HepG2 (cell line): ENCODE measurements around the gene LRRC10. TPM values are rescaled to one million over a fixed set of nuclear protein-coding genes. Genes with fewer than 3 reads are reported as not detected.

ENCODE experiments used
- ATAC-seq: fragments of 200-7000 bp; cut with Tn5 transposase; 3 replicates; pipeline ENCODE4 v1.9.1; 2020; ENCODE audit warnings: mild to moderate bottlenecking, moderate library complexity
- BruUV-seq: library from RNA; stranded (reverse); fragments of 400-500 nt; replicated peaks from 2 replicates; lab custom pipeline; 2021; lab: Mats Ljungman, UMichigan
- CTCF ChIA-PET: fragments of 300-600 bp; formaldehyde crosslinking; extraction: SDS; loops from one replicate; lab custom pipeline; 2021; ENCODE audit warnings: low total read pairs, inconsistent platforms, low intra/inter-chr PET ratio; lab: Yijun Ruan, JAX
- POLR2A ChIA-PET: fragments of 350-600 bp; sonication (Branson Sonifier 250); formaldehyde crosslinking; loops from one replicate; lab custom pipeline; 2020; ENCODE audit warnings: antibody characterized with exemption, inconsistent platforms; lab: Yijun Ruan, JAX
- DNase-seq: peaks from one replicate; pipeline ENCODE4 v3.0.0-alpha.2; 2015; ENCODE audit warnings: low spot score
- FAIRE-seq: peaks from 3 replicates; lab custom pipeline; 2011; peaks lifted over from hg19 to GRCh38; lab: Jason Lieb, UNC
- H2AFZ ChIP-seq: one replicate; pipeline ENCODE4 v1.6.1; 2011; ENCODE audit warnings: low read length, inconsistent platforms
- H3K27ac ChIP-seq: fragments of 300-600 bp; 3 replicates; pipeline ENCODE4 v1.8.0; 2011; ENCODE audit warnings: mixed run types, mild to moderate bottlenecking, mixed read lengths, low read length, inconsistent platforms; ENCODE audit not compliant: insufficient read depth; ENCODE audit errors: extremely low read length
- H3K27me3 ChIP-seq, 2 experiments: fragments of 200-600 bp in 1 of 2; 2 replicates in 1 of 2; 3 replicates in 1 of 2; pipeline versions ENCODE4 v1.6.0 to v1.8.0; 2011; ENCODE audit warnings: low read length in 2 of 2, mild to moderate bottlenecking in 2 of 2, moderate library complexity in 2 of 2, inconsistent platforms in 1 of 2; ENCODE audit not compliant: insufficient read depth in 2 of 2, control insufficient read depth in 1 of 2
- H3K36me3 ChIP-seq, 2 experiments: fragments of 200-600 bp in 1 of 2; replicated peaks in 1 of 2; 2 replicates in 1 of 2; 3 replicates in 1 of 2; pipeline versions ENCODE4 v1.5.1 to v1.8.0; 2011; ENCODE audit warnings: low read length in 2 of 2, inconsistent platforms in 1 of 2; ENCODE audit not compliant: insufficient read depth in 2 of 2, control insufficient read depth in 1 of 2
- H3K4me1 ChIP-seq: 2 replicates; pipeline ENCODE4 v1.5.1; 2012; ENCODE audit warnings: low read length, inconsistent platforms; ENCODE audit not compliant: insufficient read depth
- H3K4me2 ChIP-seq: 2 replicates; pipeline ENCODE4 v1.6.0; 2011; ENCODE audit warnings: low read depth, low read length, inconsistent platforms
- H3K4me3 ChIP-seq, 3 experiments: fragments of 200-600 bp in 1 of 3; sonication (generic), shearing (Covaris generic) in 1 of 3; replicated peaks in 1 of 3; 2 replicates each; pipeline ENCODE4 v1.5.1; 2011 to 2016; ENCODE audit warnings: low read length in 3 of 3, inconsistent platforms in 2 of 3, low read depth in 2 of 3, mild to moderate bottlenecking in 2 of 3, control low read depth in 1 of 3, mixed read lengths in 1 of 3; ENCODE audit not compliant: insufficient read depth in 1 of 3
- H3K79me2 ChIP-seq: one replicate; pipeline ENCODE4 v1.6.1; 2011; ENCODE audit warnings: low read length, inconsistent platforms; ENCODE audit not compliant: insufficient read depth
- H3K9ac ChIP-seq: 2 replicates; pipeline ENCODE4 v1.6.0; 2011; ENCODE audit warnings: mild to moderate bottlenecking, low read depth, low read length, inconsistent platforms; ENCODE audit not compliant: insufficient read depth
- H3K9me3 ChIP-seq: 2 replicates; pipeline ENCODE4 v1.5.1; 2012; ENCODE audit warnings: mild to moderate bottlenecking, low read length
- H4K20me1 ChIP-seq: 2 replicates; pipeline ENCODE4 v1.6.0; 2011; ENCODE audit warnings: inconsistent platforms, mild to moderate bottlenecking, low read length, moderate library complexity; ENCODE audit not compliant: insufficient read depth
- ATF6 ChIP-seq: sonication (generic); formaldehyde crosslinking; conservative IDR thresholded peaks from 2 replicates; pipeline ENCODE4 v1.4.0; 2020; ENCODE audit warnings: missing genetic modification reagents
- CAMTA2 ChIP-seq: sonication (generic); formaldehyde crosslinking; IDR thresholded peaks from 2 replicates; pipeline ENCODE4 v1.4.0; 2020; ENCODE audit warnings: mild to moderate bottlenecking, missing genetic modification reagents, borderline replicate concordance
- CENPT ChIP-seq: sonication (generic); formaldehyde crosslinking; IDR thresholded peaks from 2 replicates; pipeline ENCODE4 v1.8.0; 2022; ENCODE audit warnings: low read depth, mild to moderate bottlenecking, moderate library complexity, missing genetic modification reagents
- HDAC1 ChIP-seq: sonication (generic); formaldehyde crosslinking; IDR thresholded peaks from 2 replicates; pipeline ENCODE4 v1.5.1; 2020; ENCODE audit warnings: mild to moderate bottlenecking, missing genetic modification reagents
- MED1 ChIP-seq: sonication (generic); formaldehyde crosslinking; IDR thresholded peaks from 2 replicates; pipeline ENCODE4 v1.4.0; 2020; ENCODE audit warnings: missing genetic modification reagents
- NFE2L2 ChIP-seq: fragments of 150-350 bp; IDR thresholded peaks from 2 replicates; pipeline ENCODE4 v1.6.1; 2014; ENCODE audit warnings: low read length
- NKX3-1 ChIP-seq: sonication (generic); formaldehyde crosslinking; IDR thresholded peaks from 2 replicates; pipeline ENCODE4 v1.5.0; 2020; ENCODE audit warnings: missing genetic modification reagents
- NR1H2 ChIP-seq: sonication (generic); formaldehyde crosslinking; IDR thresholded peaks from 2 replicates; pipeline ENCODE4 v1.8.1; 2022; ENCODE audit warnings: low read depth, missing genetic modification reagents, borderline replicate concordance
- NR2C2 ChIP-seq: sonication (generic); formaldehyde crosslinking; IDR thresholded peaks from 2 replicates; pipeline ENCODE4 v1.4.0; 2020; ENCODE audit warnings: missing genetic modification reagents, mild to moderate bottlenecking, moderate library complexity, borderline replicate concordance
- PITX1 ChIP-seq: sonication (generic); formaldehyde crosslinking; IDR thresholded peaks from 2 replicates; pipeline ENCODE4 v1.5.1; 2020; ENCODE audit warnings: mild to moderate bottlenecking, missing genetic modification reagents
- PLSCR1 ChIP-seq: sonication (generic); formaldehyde crosslinking; IDR thresholded peaks from 2 replicates; pipeline ENCODE4 v1.5.0; 2020; ENCODE audit warnings: missing genetic modification reagents, mild to moderate bottlenecking, borderline replicate concordance
- RAD51 ChIP-seq: fragments of 450-650 bp; IDR thresholded peaks from 2 replicates; pipeline ENCODE4 v1.6.1; 2016; ENCODE audit warnings: borderline replicate concordance
- RFX5 ChIP-seq: IDR thresholded peaks from 2 replicates; pipeline ENCODE4 v1.6.1; 2011; ENCODE audit warnings: low read depth, low read length, improper control_type of control experiment
- STAG1 ChIP-seq: sonication (generic); formaldehyde crosslinking; IDR thresholded peaks from 2 replicates; pipeline ENCODE4 v1.4.0; 2020; ENCODE audit warnings: missing genetic modification reagents
- ZBTB25 ChIP-seq: IDR thresholded peaks from 2 replicates; pipeline ENCODE4 v1.6.1; 2018; ENCODE audit warnings: missing genetic modification reagents
- ZBTB34 ChIP-seq: sonication (generic); formaldehyde crosslinking; IDR thresholded peaks from 2 replicates; pipeline ENCODE4 v1.8.0; 2022; ENCODE audit warnings: mild to moderate bottlenecking, missing genetic modification reagents
- ZNF235 ChIP-seq: sonication (generic); formaldehyde crosslinking; IDR thresholded peaks from 2 replicates; pipeline ENCODE4 v1.8.1; 2023; ENCODE audit warnings: mild to moderate bottlenecking, missing genetic modification reagents, borderline replicate concordance
- ZNF331 ChIP-seq: sonication (generic); formaldehyde crosslinking; IDR thresholded peaks from 2 replicates; pipeline ENCODE4 v1.4.0; 2020; ENCODE audit warnings: missing genetic modification reagents
- ZNF564 ChIP-seq: sonication (generic); formaldehyde crosslinking; IDR thresholded peaks from 2 replicates; pipeline ENCODE4 v1.8.1; 2023; ENCODE audit warnings: mild to moderate bottlenecking, missing genetic modification reagents
- ZNF709 ChIP-seq: sonication (generic); formaldehyde crosslinking; IDR thresholded peaks from 2 replicates; pipeline ENCODE4 v1.5.0; 2020; ENCODE audit warnings: mild to moderate bottlenecking, missing genetic modification reagents
- WGBS: methylation state at CpG from one replicate; pipeline ENCODE4 v1.1.6; 2017; ENCODE audit warnings: low lambda C conversion rate; 5-methylcytosine and 5-hydroxymethylcytosine counted together
- in situ Hi-C: cut with HindIII; loops from 2 replicates; pipeline ENCODE4 v1.10.0; 2017; ENCODE audit warnings: low pct_unique_long_range_greater_than_20kb; ENCODE audit not compliant: extremely low pct_ligation_motif_present
- intact Hi-C: fragments of 100-400 bp; cut with micrococcal nuclease; formaldehyde crosslinking; loops from one replicate; pipeline ENCODE4 v1.10.0; 2022; ENCODE audit not compliant: unreplicated experiment
- polyA plus RNA-seq, 8 experiments: library from polyadenylated mRNA; depleted of rRNA in 3 of 8; stranded (reverse) in 7 of 8; unstranded in 1 of 8; fragments of >200 nt; fragmentation: Illumina TruSeq in 4 of 8; extraction: Trizol in 4 of 8; gene quantifications; 2 replicates each; pipeline versions ENCODE4 v1.2.1 to v1.2.3, GENCODE V29; 2011 to 2016; ENCODE audit warnings: low read depth in 4 of 8, missing spikeins in 1 of 8, mixed read lengths in 1 of 8; ENCODE audit not compliant: insufficient read depth in 1 of 8
- total RNA-seq, 5 experiments: library from RNA; depleted of rRNA; stranded (reverse); fragments of >200 nt; fragmentation: Illumina TruSeq; extraction: Trizol; gene quantifications; 2 replicates each; pipeline ENCODE4 v1.2.3, GENCODE V29; 2016; ENCODE audit warnings: low read depth in 1 of 5

Gene LRRC10
- total and polyA plus RNA-seq, 2 of the 13 experiments (the other 11 are each of a cell fraction or from before 2014, with no cell fraction given) = not detected

GRCh38 chr12:69627501-69627900 is 16.8 kb upstream of the LRRC10 start:
- in situ Hi-C loops = no loop called here
- Histone ChIP-seq H4K20me1 (no peaks in the 10 kb centered on the region), H3K9me3 (no peaks in the 10 kb centered on the region), H3K27ac (no peak overlapping the region), H3K9ac (no peak overlapping the region)
- WGBS = 53% methylated on average over 8 of the region's 8 CpGs
- BruUV-seq = no TSS peak
- TF ChIP-seq NFE2L2 (no peak), ZNF331 (no peak), ZNF235 (CRISPR knock-in tag) (no peak), MED1 (CRISPR knock-in tag) (no peak), CENPT (CRISPR knock-in tag) (no peak), ZBTB25 (CRISPR knock-in tag) (no peak), ZBTB34 (CRISPR knock-in tag) (no peak), STAG1 (CRISPR knock-in tag) (no peak), HDAC1 (CRISPR knock-in tag) (no peak), NR1H2 (no peak), NR2C2 (no peak), PLSCR1 (CRISPR knock-in tag) (no peak), CAMTA2 (no peak), ATF6 (CRISPR knock-in tag) (no peak), PITX1 (no peak), RAD51 (no peak), ZNF564 (CRISPR knock-in tag) (no peak), ZNF709 (CRISPR knock-in tag) (no peak), NKX3-1 (CRISPR knock-in tag) (no peak), RFX5 (no peak)
- TF ChIP-seq, all 625 proteins: peak for 0
- H3K27me3 ChIP-seq = 0 out of 5 replicates have a peak, but pooled peaks cover 0 to 6% of the 10 kb centered on the region in 2 experiments
- H3K79me2 ChIP-seq = no peaks in the 10 kb centered on the region
- no peak overlapping the region for H3K4me3 ChIP-seq
- no peaks in the 10 kb centered on the region for H3K36me3 ChIP-seq
- FAIRE-seq = no peak
- intact Hi-C loops = no loop called here
- no peak for DNase-seq
- H3K4me2 ChIP-seq = no peak overlapping the region
- no peak overlapping the region for H2AFZ ChIP-seq
- peaks cover 7% of the 10 kb centered on the region for H3K4me1 ChIP-seq
- ChIA-PET POLR2A (no interaction called here), CTCF (no interaction called here)
- ATAC-seq = no peak
